Lower lobe of right lung (tissue), 2 donors: ENCODE measurements around the gene PRM1. TPM values are rescaled to one million over a fixed set of nuclear protein-coding genes. Genes with fewer than 3 reads are reported as not detected.

ENCODE experiments used
- ATAC-seq, 2 donors: fragments of 200-7000 bp; cut with Tn5 transposase; one replicate each; pipeline ENCODE4 v1.9.1; 2020 to 2022; ENCODE audit warnings: mild to moderate bottlenecking in 2 of 2, moderate library complexity in 2 of 2
- DNase-seq: peaks from one replicate; pipeline ENCODE4 v3.0.0-alpha.2; 2020
- H3K27ac ChIP-seq: fragments of 200-600 bp; one replicate; pipeline ENCODE4 v1.8.0; 2022
- H3K27me3 ChIP-seq: fragments of 200-600 bp; one replicate; pipeline ENCODE4 v1.8.0; 2022; ENCODE audit warnings: low read depth
- H3K36me3 ChIP-seq: fragments of 200-600 bp; one replicate; pipeline ENCODE4 v1.8.0; 2022; ENCODE audit warnings: mild to moderate bottlenecking
- H3K4me1 ChIP-seq: fragments of 200-600 bp; one replicate; pipeline ENCODE4 v1.8.0; 2022
- H3K4me3 ChIP-seq: fragments of 200-600 bp; one replicate; pipeline ENCODE4 v1.8.0; 2022; ENCODE audit warnings: mild to moderate bottlenecking
- H3K9me3 ChIP-seq: fragments of 200-600 bp; one replicate; pipeline ENCODE4 v1.8.0; 2022
- CTCF ChIP-seq: fragments of 200-600 bp; IDR thresholded peaks from one replicate; pipeline ENCODE4 v1.8.0; 2022; ENCODE audit warnings: antibody characterized with exemption, mild to moderate bottlenecking
- intact Hi-C: fragments of 100-400 bp; cut with DNase I; formaldehyde crosslinking; loops from one replicate; pipeline ENCODE4 v1.11.0; 2022
- total RNA-seq: library from RNA; stranded (reverse); fragmentation: NEBNext Ultra II Directional; extraction: Animal tissue kit (Norgen Biotek cat#: 25700); gene quantifications from one replicate; pipeline ENCODE4 v1.2.1, GENCODE V29; 2021
- donor health status: DM: no; HTN: yes; CAD: no; lungs with severe emphysema.

PRM1 gene
- total RNA-seq, 1 donor from 2014 or later: not detected

- intact Hi-C loops: loop anchor here (5.0 kb wide), 1 partner anchor 277 kb away; no protein-coding TSS in a partner anchor
- DNase-seq: no peak
- Histone ChIP-seq H3K27me3 (no peaks in the 10 kb centered on the region), H3K36me3 (peaks cover 5% of the 10 kb centered on the region), H3K4me3 (no peak overlapping the region), H3K27ac (no peak overlapping the region), H3K4me1 (peaks cover 21% of the 10 kb centered on the region), H3K9me3 (no peaks in the 10 kb centered on the region)
- TF ChIP-seq CTCF: no peak
- peak in 1 of 2 donors; percentile 4 for ATAC-seq
These were observed 31.7 kb downstream of the PRM1 start for GRCh38 chr16:11249233-11250061.

GRCh38 chr16:11248133-11248532, 33.0 kb downstream of the PRM1 start:
- no peak overlapping the region for H3K4me3 ChIP-seq
- intact Hi-C loops: no loop called here

GRCh38 chr16:11245988-11246387, 35.1 kb downstream of the PRM1 start:
- no peak overlapping the region for H3K4me3 ChIP-seq
- no peak for DNase-seq

More at GRCh38 chr16:11248133-11248532, 33.0 kb downstream of the PRM1 start:
- no peaks in the 10 kb centered on the region for H3K27me3 ChIP-seq
- H3K27ac ChIP-seq: no peak overlapping the region
- H3K36me3 ChIP-seq: peaks cover 5% of the 10 kb centered on the region
- TF ChIP-seq CTCF: no peak
- ATAC-seq (no peak), DNase-seq (no peak)
- H3K4me1 ChIP-seq: peaks cover 8% of the 10 kb centered on the region
- H3K9me3 ChIP-seq: no peaks in the 10 kb centered on the region

GRCh38 chr16:11245222-11245737, 35.9 kb downstream of the PRM1 start:
- ATAC-seq: no peak
- H3K27me3 ChIP-seq: no peaks in the 10 kb centered on the region
- no peaks in the 10 kb centered on the region for H3K9me3 ChIP-seq
- intact Hi-C loops: no loop called here
- no peak for TF ChIP-seq CTCF
- no peak for DNase-seq
- H3K4me3 ChIP-seq: no peak overlapping the region
- H3K36me3 ChIP-seq: no peaks in the 10 kb centered on the region
- H3K4me1 ChIP-seq: no peaks in the 10 kb centered on the region
- H3K27ac ChIP-seq: no peak overlapping the region

More at GRCh38 chr16:11245988-11246387, 35.1 kb downstream of the PRM1 start:
- Histone ChIP-seq H3K36me3 (no peaks in the 10 kb centered on the region), H3K27me3 (no peaks in the 10 kb centered on the region), H3K4me1 (no peaks in the 10 kb centered on the region), H3K27ac (no peak overlapping the region), H3K9me3 (no peaks in the 10 kb centered on the region)
- ATAC-seq: no peak
- intact Hi-C loops: no loop called here
- no peak for TF ChIP-seq CTCF

- no peak for ATAC-seq
- H3K4me3 ChIP-seq: no peak overlapping the region
- no peak overlapping the region for H3K27ac ChIP-seq
- peaks cover 2% of the 10 kb centered on the region for H3K4me1 ChIP-seq
- intact Hi-C loops: no loop called here
- H3K27me3 ChIP-seq: no peaks in the 10 kb centered on the region
- TF ChIP-seq CTCF: no peak
- no peaks in the 10 kb centered on the region for H3K9me3 ChIP-seq
- no peak for DNase-seq
- H3K36me3 ChIP-seq: no peaks in the 10 kb centered on the region
These were observed 38.5 kb downstream of the PRM1 start for GRCh38 chr16:11242658-11243057.
